ENCODE measurements around the gene TDRD15. TPM values are rescaled to one million over a fixed set of nuclear protein-coding genes. Genes with fewer than 3 reads are reported as not detected.

Gene TDRD15
- total and polyA plus RNA-seq, 2 of the 13 experiments (the other 11 are each of a cell fraction or from before 2014, with no cell fraction given) = 0.12 to 0.29 TPM

DNA sequence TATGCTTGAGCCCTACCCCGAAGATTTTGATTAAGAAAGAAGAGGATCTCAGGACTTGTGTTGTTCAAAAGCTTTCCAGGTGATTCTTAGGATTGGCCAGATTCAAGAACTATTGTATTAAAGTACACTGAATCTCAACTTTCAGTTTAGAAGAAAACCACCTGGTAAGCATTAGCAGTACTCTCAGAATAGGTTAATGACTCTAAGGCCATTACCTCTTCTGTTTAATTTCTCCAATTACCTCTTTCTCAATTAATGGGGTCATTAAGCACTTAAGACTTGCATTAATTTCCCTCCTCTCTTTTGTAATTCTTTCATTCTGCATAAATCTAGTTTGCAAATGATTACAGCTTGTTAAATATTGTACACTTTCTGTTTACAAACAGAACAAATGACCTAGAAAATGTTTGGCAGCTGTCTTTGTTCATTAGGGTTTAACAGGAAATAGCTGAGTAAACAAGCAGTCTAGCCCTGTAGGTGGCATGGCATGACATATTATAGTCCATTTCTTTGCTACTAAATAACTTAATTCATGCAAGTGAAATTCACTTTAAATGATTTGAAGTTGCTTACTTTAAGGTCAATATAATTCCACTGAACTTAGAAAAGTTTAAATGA lies 20.4 kb upstream of the TDRD15 start:
- Histone ChIP-seq H2AFZ (ENCODE audit: low read length) (no peak overlapping the region), H3K4me1 (ENCODE audit: insufficient read depth, low read length) (peaks cover 50% of the 10 kb centered on the region), H3K4me2 (ENCODE audit: low read depth, low read length) (peak overlapping the region; percentile 31), H3K9me3 (ENCODE audit: low read length) (no peaks in the 10 kb centered on the region), H3K4me3 (replicated peaks in 1 of 3; ENCODE audit: insufficient read depth in 1 of 3, low read depth in 2 of 3, low read length in 3 of 3) (peak overlapping the region in 1 of 3 experiments; percentile 0; a peak in 1 of 6 replicates), H3K79me2 (ENCODE audit: insufficient read depth, low read length) (no peaks in the 10 kb centered on the region), H3K9ac (ENCODE audit: insufficient read depth, low read depth, low read length) (no peak overlapping the region), H3K27me3 (ENCODE audit: control insufficient read depth in 1 of 2, insufficient read depth in 2 of 2, low read length in 2 of 2) (no peaks in the 10 kb centered on the region), H3K27ac (ENCODE audit: extremely low read length, insufficient read depth, low read length) (no peak overlapping the region), H4K20me1 (ENCODE audit: insufficient read depth, low read length) (no peaks in the 10 kb centered on the region), H3K36me3 (replicated peaks in 1 of 2; ENCODE audit: control insufficient read depth in 1 of 2, insufficient read depth in 2 of 2, low read length in 2 of 2) (no peaks in the 10 kb centered on the region)
- peak; percentile 30 for DNase-seq (ENCODE audit: low spot score)
- peak; percentile 73 for ATAC-seq
- in situ Hi-C loops (cut with HindIII; ENCODE audit: extremely low pct_ligation_motif_present, low pct_unique_long_range_greater_than_20kb) = no loop called here
- CTCF ChIA-PET (ENCODE audit: low intra/inter-chr PET ratio, low total read pairs) = no interaction called here
- intact Hi-C loops (cut with micrococcal nuclease; ENCODE audit: unreplicated experiment) = loop anchor here (2.0 kb wide), 1 partner anchor 51 kb away; no protein-coding TSS in a partner anchor
- WGBS (ENCODE audit: low lambda C conversion rate) = 39% methylated on average over 1 of the region's 1 CpG
- FAIRE-seq = peak; percentile 18
- BruUV-seq (replicated peaks) = no TSS peak
- POLR2A ChIA-PET = interaction anchor here (1.9 to 4.9 kb wide), 2 partner anchors 60 to 66 kb away, joined by 10 to 16 read pairs; partner anchors contain the start of gene APOB
- TF ChIP-seq CREB1 (IDR thresholded peaks at IDR 0.05) = no peak
- 0 out of 2 replicates have a peak, but pooled peaks have one; percentile 11 for TF ChIP-seq CREB1 (CRISPR knock-in tag; IDR thresholded peaks at IDR 0.05)
- 0 out of 2 replicates have a peak, but pooled peaks have one; percentile 50 for TF ChIP-seq ZNF792 (CRISPR knock-in tag; IDR thresholded peaks at IDR 0.05)
- TF ChIP-seq CREM (IDR thresholded peaks at IDR 0.05) = peak; percentile 40; the same call in 1 of the 2 replicates
- no peak for TF ChIP-seq CREM (CRISPR knock-in tag; IDR thresholded peaks at IDR 0.05)
- TF ChIP-seq HOMEZ (CRISPR knock-in tag; IDR thresholded peaks at IDR 0.05; ENCODE audit: low read depth) = peak; percentile 19; the same call in 1 of the 2 replicates
- TF ChIP-seq ATAD3A (CRISPR knock-in tag; IDR thresholded peaks at IDR 0.05) = no peak
- TF ChIP-seq TGIF2 (CRISPR knock-in tag; IDR thresholded peaks at IDR 0.05) = no peak
- TF ChIP-seq HDAC1 (CRISPR knock-in tag; IDR thresholded peaks at IDR 0.05) = peak; percentile 43; the same call in 1 of the 2 replicates
- peak; percentile 90 for TF ChIP-seq ELF3 (CRISPR knock-in tag; IDR thresholded peaks at IDR 0.05)
- peak; percentile 30; the same call in 1 of the 2 replicates for TF ChIP-seq NR2F6 (IDR thresholded peaks at IDR 0.05)
- no peak for TF ChIP-seq NR2F6 (CRISPR knock-in tag; IDR thresholded peaks at IDR 0.05)
- TF ChIP-seq NCOA2 (CRISPR knock-in tag; IDR thresholded peaks at IDR 0.05) = peak; percentile 57; the same call in 1 of the 2 replicates
- no peak for TF ChIP-seq FOXP1 (IDR thresholded peaks at IDR 0.05)
- peak; percentile 97 for TF ChIP-seq FOXP1 (CRISPR knock-in tag; IDR thresholded peaks at IDR 0.05)
- peak; percentile 55; the same call in 1 of the 2 replicates for TF ChIP-seq NFIC (IDR thresholded peaks at IDR 0.05; ENCODE audit: low read length)
- peak; percentile 42; the same call in 1 of the 2 replicates for TF ChIP-seq HOXA5 (CRISPR knock-in tag; IDR thresholded peaks at IDR 0.05)
- peak in 1 of 2 experiments; percentile 62; a peak in 1 of 4 replicates for TF ChIP-seq EP300 (IDR thresholded peaks at IDR 0.05; ENCODE audit: low read depth in 2 of 2, low read length in 2 of 2)
- no peak for TF ChIP-seq EP300 (CRISPR knock-in tag; IDR thresholded peaks at IDR 0.05; ENCODE audit: borderline replicate concordance)
- TF ChIP-seq MIXL1 (CRISPR knock-in tag; IDR thresholded peaks at IDR 0.05) = peak; percentile 89
- TF ChIP-seq ZGPAT (CRISPR knock-in tag; IDR thresholded peaks at IDR 0.05) = 0 out of 2 replicates have a peak, but pooled peaks have one; percentile 43
- TF ChIP-seq ETV5 (CRISPR knock-in tag; IDR thresholded peaks at IDR 0.05; ENCODE audit: borderline replicate concordance) = peak; percentile 71; the same call in 1 of the 2 replicates
- TF ChIP-seq AGO2 (optimal IDR thresholded peaks at IDR 0.05; ENCODE audit: low read depth, low read length) = no peak
- TF ChIP-seq, protein P1, sequence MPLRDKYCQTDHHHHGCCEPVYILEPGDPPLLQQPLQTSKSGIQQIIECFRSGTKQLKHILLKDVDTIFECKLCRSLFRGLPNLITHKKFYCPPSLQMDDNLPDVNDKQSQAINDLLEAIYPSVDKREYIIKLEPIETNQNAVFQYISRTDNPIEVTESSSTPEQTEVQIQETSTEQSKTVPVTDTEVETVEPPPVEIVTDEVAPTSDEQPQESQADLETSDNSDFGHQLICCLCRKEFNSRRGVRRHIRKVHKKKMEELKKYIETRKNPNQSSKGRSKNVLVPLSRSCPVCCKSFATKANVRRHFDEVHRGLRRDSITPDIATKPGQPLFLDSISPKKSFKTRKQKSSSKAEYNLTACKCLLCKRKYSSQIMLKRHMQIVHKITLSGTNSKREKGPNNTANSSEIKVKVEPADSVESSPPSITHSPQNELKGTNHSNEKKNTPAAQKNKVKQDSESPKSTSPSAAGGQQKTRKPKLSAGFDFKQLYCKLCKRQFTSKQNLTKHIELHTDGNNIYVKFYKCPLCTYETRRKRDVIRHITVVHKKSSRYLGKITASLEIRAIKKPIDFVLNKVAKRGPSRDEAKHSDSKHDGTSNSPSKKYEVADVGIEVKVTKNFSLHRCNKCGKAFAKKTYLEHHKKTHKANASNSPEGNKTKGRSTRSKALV (CRISPR knock-in tag; IDR thresholded peaks at IDR 0.05) = peak; percentile 65; the same call in 1 of the 2 replicates
- peak; percentile 46 for TF ChIP-seq BCL6 (CRISPR knock-in tag; IDR thresholded peaks at IDR 0.05)

Data from HepG2 (cell line).